HG03378 (cell line): Measurements from ENCODE around the gene CNFN.

Experiments
- ATAC-seq: cut with Tn5 transposase; IDR thresholded peaks from one replicate; pipeline ENCODE4 v1.9.1; 2021; ENCODE audit warnings: mild to moderate bottlenecking, moderate library complexity; ENCODE audit not compliant: unreplicated experiment

CNFN gene

GRCh38 chr19:42410371-42410770 lies 20.3 kb upstream of the CNFN start:
- ATAC-seq = no peak

GRCh38 chr19:42409477-42409876 lies 19.4 kb upstream of the CNFN start:
- no peak for ATAC-seq

GRCh38 chr19:42407816-42408175 lies 17.7 kb upstream of the CNFN start:
- no peak for ATAC-seq

- no peak for ATAC-seq
Measured at GRCh38 chr19:42407085-42407815, 17.2 kb upstream of the CNFN start.

- no peak for ATAC-seq
Measured at GRCh38 chr19:42406111-42406510, 16.0 kb upstream of the CNFN start.

- no peak for ATAC-seq
Measured at GRCh38 chr19:42403586-42403985, 13.5 kb upstream of the CNFN start.

GRCh38 chr19:42402376-42403116 lies 12.4 kb upstream of the CNFN start:
- no peak for ATAC-seq

- ATAC-seq = no peak
Measured at GRCh38 chr19:42401365-42402303, 11.5 kb upstream of the CNFN start.

GRCh38 chr19:42400404-42400803 lies 10.3 kb upstream of the CNFN start:
- no peak for ATAC-seq

GRCh38 chr19:42397263-42398166 lies 7.4 kb upstream of the CNFN start:
- ATAC-seq = no peak

- peak; percentile 93 for ATAC-seq
Measured at GRCh38 chr19:42396381-42397262, 6.5 kb upstream of the CNFN start.

- no peak for ATAC-seq
Measured at GRCh38 chr19:42394751-42395150, 4.7 kb upstream of the CNFN start.

GRCh38 chr19:42392165-42392564 lies 2.1 kb upstream of the CNFN start:
- ATAC-seq = no peak

GRCh38 chr19:42388851-42389489 lies 1.1 kb downstream of the CNFN start:
- no peak for ATAC-seq

- no peak for ATAC-seq
Measured at GRCh38 chr19:42386974-42387707, 3.0 kb downstream of the CNFN start.

GRCh38 chr19:42380155-42380554 lies 9.9 kb downstream of the CNFN start:
- ATAC-seq = no peak

GRCh38 chr19:42378225-42379215 lies 11.6 kb downstream of the CNFN start:
- no peak for ATAC-seq
